Measurements from ENCODE around the gene NTM. TPM values are rescaled to one million over a fixed set of nuclear protein-coding genes. Genes with fewer than 3 reads are reported as not detected.
A peak's percentile ranks its signal among the peaks of the same experiment; 100 is the strongest.

NTM gene
- total and polyA plus RNA-seq, 8 donors = 0.04 to 4.4 (median 0.50) TPM

DNA sequence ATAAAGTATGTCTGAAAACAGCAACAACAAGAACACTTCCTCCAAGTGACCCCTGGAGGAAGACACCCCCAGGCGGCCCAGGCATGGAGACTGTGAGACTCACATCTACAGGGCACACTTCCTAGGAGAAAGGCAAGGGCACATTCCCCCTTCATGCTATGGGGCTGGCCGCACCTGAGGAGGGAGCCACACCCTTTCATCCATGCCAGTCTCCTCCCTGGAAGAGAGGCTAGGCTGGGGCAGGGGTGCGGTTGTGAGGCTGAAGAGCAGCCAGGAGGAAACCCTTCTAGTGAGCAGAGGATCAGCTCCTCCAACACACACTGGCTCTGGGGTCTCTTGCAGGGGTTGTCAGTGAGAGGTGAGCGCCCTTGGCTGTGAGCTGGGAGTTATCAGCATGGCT, 678.8 kb downstream of the NTM start:
- no peak overlapping the region for H3K4me3 ChIP-seq

DNA sequence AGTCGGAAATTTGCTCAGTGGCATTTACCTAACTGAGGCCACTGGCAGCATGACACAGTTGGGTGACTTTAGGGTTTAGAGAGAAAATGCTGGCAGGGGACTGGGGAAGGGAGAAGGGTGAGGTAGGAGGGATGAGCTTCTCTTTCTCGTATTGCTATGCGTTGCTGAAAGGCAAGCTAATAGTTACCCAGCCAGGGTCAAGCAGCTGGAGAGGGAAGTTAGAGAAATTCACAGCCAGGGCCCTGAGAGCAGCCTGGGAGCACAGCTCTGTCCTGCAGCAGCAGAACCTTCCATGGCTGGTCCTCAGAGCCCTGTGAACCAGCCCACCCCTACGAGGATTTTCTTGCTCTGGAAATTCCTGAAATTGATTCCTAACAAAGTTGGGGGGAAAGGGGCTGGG, 679.6 kb downstream of the NTM start:
- peak in 1 of 4 donors; percentile 35 for ATAC-seq
- intact Hi-C loops (cut with DNase I) = no loop called here
- no peak for FAIRE-seq
- Histone ChIP-seq H3K27ac (no peak overlapping the region), H3K4me3 (no peak overlapping the region), H3K27me3 (peaks cover 0 to 3% (median 0%) of the 10 kb centered on the region in 4 donors), H3K9me3 (no peaks in the 10 kb centered on the region), H3K4me1 (no peaks in the 10 kb centered on the region), H3K36me3 (no peaks in the 10 kb centered on the region)
- DNase-seq = no peak
- WGBS, 2 donors = 32 to 48% methylated on average over 4 of the region's 4 CpGs
- TF ChIP-seq, protein P1, sequence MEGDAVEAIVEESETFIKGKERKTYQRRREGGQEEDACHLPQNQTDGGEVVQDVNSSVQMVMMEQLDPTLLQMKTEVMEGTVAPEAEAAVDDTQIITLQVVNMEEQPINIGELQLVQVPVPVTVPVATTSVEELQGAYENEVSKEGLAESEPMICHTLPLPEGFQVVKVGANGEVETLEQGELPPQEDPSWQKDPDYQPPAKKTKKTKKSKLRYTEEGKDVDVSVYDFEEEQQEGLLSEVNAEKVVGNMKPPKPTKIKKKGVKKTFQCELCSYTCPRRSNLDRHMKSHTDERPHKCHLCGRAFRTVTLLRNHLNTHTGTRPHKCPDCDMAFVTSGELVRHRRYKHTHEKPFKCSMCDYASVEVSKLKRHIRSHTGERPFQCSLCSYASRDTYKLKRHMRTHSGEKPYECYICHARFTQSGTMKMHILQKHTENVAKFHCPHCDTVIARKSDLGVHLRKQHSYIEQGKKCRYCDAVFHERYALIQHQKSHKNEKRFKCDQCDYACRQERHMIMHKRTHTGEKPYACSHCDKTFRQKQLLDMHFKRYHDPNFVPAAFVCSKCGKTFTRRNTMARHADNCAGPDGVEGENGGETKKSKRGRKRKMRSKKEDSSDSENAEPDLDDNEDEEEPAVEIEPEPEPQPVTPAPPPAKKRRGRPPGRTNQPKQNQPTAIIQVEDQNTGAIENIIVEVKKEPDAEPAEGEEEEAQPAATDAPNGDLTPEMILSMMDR (IDR thresholded peaks at IDR 0.05) = no peak

More for the DNA sequence above, 678.8 kb downstream of the NTM start:
- TF ChIP-seq, protein P1 (IDR thresholded peaks at IDR 0.05) = no peak
- H3K36me3 ChIP-seq = no peaks in the 10 kb centered on the region
- intact Hi-C loops (cut with DNase I) = no loop called here
- H3K4me1 ChIP-seq = no peaks in the 10 kb centered on the region
- H3K9me3 ChIP-seq = no peaks in the 10 kb centered on the region
- H3K27ac ChIP-seq = no peak overlapping the region
- ATAC-seq (no peak), DNase-seq (no peak), FAIRE-seq (no peak)
- WGBS, 2 donors = 61 to 89% methylated on average over 4 of the region's 4 CpGs
- H3K27me3 ChIP-seq = peaks cover 0 to 3% (median 0%) of the 10 kb centered on the region in 4 donors

- no peak overlapping the region for H3K4me3 ChIP-seq
- peaks cover 0 to 3% (median 0%) of the 10 kb centered on the region in 4 donors for H3K27me3 ChIP-seq
- no peak for ATAC-seq
- WGBS, 2 donors = 50 to 55% methylated on average over 6 of the region's 6 CpGs
- no peak for FAIRE-seq
- H3K27ac ChIP-seq = no peak overlapping the region
- TF ChIP-seq, protein P1 (IDR thresholded peaks at IDR 0.05) = no peak
- H3K9me3 ChIP-seq = no peaks in the 10 kb centered on the region
- no peaks in the 10 kb centered on the region for H3K36me3 ChIP-seq
- no peak for DNase-seq
- H3K4me1 ChIP-seq = no peaks in the 10 kb centered on the region
- intact Hi-C loops (cut with DNase I) = no loop called here
These were observed 680.3 kb downstream of the NTM start for GRCh38 chr11:132050577-132051165.

DNA sequence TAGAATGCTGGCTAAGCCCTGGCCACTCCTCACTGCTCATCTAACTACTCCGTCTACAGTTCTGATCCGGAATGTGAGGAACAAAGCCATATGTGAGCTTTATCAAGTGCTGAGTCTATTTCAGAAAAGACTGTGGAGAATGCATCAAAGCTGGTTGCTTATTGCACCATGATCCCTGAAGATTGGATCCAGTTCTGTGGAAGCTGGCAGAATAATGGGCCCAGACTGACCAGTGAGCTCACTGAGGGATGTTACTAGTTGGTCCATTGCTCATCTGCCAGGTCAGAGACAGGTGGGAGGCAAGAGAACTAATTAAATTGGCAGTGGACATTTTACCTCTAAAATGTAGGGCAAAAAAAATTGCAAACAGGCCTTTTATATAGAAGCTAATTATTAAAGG, 681.3 kb downstream of the NTM start:
- intact Hi-C loops (cut with DNase I) = no loop called here
- no peak overlapping the region for H3K27ac ChIP-seq
- H3K4me3 ChIP-seq = no peak overlapping the region
- H3K36me3 ChIP-seq = no peaks in the 10 kb centered on the region
- peaks cover 0 to under 1% (median 0%) of the 10 kb centered on the region in 4 donors for H3K27me3 ChIP-seq
- FAIRE-seq (no peak), DNase-seq (no peak), ATAC-seq (no peak)
- WGBS, 2 donors = 67 to 87% methylated on average over 2 of the region's 2 CpGs
- H3K9me3 ChIP-seq = no peaks in the 10 kb centered on the region
- no peaks in the 10 kb centered on the region for H3K4me1 ChIP-seq
- TF ChIP-seq, protein P1 (IDR thresholded peaks at IDR 0.05) = no peak

GRCh38 chr11:132052342-132052741, 681.9 kb downstream of the NTM start:
- no peak for FAIRE-seq

More at GRCh38 chr11:132052342-132052741, 681.9 kb downstream of the NTM start:
- Histone ChIP-seq H3K27me3 (no peaks in the 10 kb centered on the region), H3K4me1 (no peaks in the 10 kb centered on the region), H3K27ac (no peak overlapping the region), H3K4me3 (no peak overlapping the region), H3K9me3 (no peaks in the 10 kb centered on the region), H3K36me3 (no peaks in the 10 kb centered on the region)
- intact Hi-C loops (cut with DNase I) = no loop called here
- TF ChIP-seq, protein P1 (IDR thresholded peaks at IDR 0.05) = no peak
- 58 to 75% methylated on average over 2 of the region's 2 CpGs for WGBS, 2 donors
- no peak for ATAC-seq
- DNase-seq = no peak
